ENCODE results near the gene CSGALNACT2.

CSGALNACT2 gene

DNA sequence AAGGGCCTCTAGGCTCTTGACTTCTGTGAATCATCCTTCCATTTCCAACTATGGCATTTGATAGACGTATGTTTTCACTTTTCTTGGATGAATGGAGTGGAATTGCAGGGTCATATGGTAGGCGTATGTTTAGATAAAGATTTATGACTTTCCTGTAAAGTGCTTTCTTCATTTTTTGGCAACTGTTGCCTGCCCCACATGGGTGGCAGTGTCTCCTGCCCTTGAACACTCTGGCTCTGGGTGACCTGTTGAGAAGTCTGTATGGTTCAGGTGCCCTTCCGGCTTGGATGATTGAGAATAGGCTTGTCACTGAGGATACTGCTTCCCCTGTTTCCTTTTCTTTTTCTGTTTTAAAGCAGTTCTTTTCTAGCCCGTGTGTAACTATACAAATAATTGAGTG lies 38.3 kb upstream of the CSGALNACT2 start:
- TF ChIP-seq, protein P1, sequence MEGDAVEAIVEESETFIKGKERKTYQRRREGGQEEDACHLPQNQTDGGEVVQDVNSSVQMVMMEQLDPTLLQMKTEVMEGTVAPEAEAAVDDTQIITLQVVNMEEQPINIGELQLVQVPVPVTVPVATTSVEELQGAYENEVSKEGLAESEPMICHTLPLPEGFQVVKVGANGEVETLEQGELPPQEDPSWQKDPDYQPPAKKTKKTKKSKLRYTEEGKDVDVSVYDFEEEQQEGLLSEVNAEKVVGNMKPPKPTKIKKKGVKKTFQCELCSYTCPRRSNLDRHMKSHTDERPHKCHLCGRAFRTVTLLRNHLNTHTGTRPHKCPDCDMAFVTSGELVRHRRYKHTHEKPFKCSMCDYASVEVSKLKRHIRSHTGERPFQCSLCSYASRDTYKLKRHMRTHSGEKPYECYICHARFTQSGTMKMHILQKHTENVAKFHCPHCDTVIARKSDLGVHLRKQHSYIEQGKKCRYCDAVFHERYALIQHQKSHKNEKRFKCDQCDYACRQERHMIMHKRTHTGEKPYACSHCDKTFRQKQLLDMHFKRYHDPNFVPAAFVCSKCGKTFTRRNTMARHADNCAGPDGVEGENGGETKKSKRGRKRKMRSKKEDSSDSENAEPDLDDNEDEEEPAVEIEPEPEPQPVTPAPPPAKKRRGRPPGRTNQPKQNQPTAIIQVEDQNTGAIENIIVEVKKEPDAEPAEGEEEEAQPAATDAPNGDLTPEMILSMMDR (IDR thresholded peaks at IDR 0.05; ENCODE audit: insufficient read depth, missing control alignments): no peak
- FAIRE-seq: no peak
- DNase-seq (ENCODE audit: insufficient read length, low spot score): no peak

DNA sequence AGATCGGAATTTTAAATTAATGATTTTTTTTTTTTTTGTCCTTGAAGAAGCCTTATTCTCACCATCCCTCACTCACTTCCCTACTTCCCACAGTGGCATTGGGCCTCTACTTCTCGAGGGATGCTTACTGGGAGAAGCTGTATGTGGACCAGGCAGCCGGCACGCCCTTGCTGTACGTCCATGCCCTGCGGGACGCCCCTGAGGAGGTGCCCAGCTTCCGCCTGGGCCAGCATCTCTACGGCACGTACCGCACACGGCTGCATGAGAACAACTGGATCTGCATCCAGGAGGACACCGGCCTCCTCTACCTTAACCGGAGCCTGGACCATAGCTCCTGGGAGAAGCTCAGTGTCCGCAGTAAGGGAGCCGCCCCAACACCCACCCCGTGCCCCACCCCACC lies 37.9 kb upstream of the CSGALNACT2 start:
- TF ChIP-seq, protein P1 (IDR thresholded peaks at IDR 0.05; ENCODE audit: insufficient read depth, missing control alignments): no peak
- FAIRE-seq: no peak

DNA sequence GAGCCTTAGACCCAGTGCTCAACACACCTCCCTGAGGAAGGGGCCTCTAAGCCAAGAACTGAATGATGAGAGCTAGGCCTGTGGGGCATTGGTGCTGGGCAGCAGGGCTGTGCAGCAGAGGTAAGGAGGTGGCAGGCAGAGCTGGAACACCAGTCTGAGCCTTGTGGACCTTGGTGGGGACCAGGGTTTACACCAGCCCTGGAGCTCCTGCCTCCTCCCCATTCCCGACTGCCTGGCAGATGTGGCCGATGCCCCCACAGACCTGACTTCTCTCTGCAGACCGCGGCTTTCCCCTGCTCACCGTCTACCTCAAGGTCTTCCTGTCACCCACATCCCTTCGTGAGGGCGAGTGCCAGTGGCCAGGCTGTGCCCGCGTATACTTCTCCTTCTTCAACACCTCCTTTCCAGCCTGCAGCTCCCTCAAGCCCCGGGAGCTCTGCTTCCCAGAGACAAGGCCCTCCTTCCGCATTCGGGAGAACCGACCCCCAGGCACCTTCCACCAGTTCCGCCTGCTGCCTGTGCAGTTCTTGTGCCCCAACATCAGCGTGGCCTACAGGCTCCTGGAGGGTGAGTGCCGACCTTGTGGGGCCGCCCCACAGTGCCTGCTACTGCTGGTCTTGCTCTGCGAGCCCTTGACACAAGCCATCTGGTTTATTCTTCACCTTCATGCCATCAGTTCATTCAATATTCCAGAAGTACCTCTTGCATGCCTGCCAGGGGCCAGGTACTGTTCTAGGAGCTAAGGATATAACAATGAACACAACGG lies 36.0 kb upstream of the CSGALNACT2 start:
- FAIRE-seq (no peak), DNase-seq (ENCODE audit: insufficient read length, low spot score) (no peak)
- TF ChIP-seq, protein P1 (IDR thresholded peaks at IDR 0.05; ENCODE audit: insufficient read depth, missing control alignments): no peak

More for the DNA sequence above, 37.9 kb upstream of the CSGALNACT2 start:
- DNase-seq (ENCODE audit: insufficient read length, low spot score): no peak

DNA sequence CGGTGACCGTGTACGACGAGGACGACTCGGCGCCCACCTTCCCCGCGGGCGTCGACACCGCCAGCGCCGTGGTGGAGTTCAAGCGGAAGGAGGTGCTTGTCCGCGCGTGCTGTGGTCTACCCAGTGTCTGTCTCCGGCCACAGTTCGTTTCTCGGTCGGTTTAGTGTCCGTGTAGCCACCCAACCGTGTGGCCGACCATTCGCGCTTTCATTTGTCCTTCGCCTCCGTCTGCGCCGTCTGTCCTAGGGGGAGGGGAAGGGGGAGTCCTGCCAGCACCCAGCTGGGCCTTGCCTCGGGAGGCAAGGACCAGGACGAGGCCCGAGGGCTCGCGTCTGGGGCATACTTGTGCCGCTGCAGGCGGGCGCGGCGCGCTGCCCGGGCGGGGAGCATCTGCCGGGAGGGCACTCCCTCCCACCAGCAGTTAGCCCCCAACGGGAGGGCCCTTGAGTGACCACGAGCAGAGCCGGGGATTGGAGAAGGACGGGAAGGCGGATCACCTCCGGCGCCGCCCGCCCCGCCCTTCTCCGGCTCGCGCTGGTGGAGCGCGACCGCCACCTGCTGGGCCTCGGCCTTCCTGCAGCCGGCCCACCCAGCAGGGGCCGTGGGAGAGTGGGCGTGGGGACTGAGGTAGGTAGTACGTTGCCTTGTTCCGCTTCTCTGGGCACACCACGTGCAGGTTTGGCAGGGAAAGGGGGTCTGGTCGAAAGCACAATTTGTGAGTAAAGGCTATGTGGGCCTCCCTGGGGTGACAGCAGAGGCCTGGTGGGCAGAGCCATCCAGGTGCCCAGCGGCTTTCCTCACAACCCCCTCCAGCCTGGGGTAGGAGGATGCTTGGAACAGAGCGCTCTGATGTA lies 32.9 kb upstream of the CSGALNACT2 start:
- TF ChIP-seq, protein P1 (IDR thresholded peaks at IDR 0.05; ENCODE audit: insufficient read depth, missing control alignments): peak; percentile 85
- DNase-seq (ENCODE audit: insufficient read length, low spot score) (peak; percentile 87), FAIRE-seq (no peak)

DNA sequence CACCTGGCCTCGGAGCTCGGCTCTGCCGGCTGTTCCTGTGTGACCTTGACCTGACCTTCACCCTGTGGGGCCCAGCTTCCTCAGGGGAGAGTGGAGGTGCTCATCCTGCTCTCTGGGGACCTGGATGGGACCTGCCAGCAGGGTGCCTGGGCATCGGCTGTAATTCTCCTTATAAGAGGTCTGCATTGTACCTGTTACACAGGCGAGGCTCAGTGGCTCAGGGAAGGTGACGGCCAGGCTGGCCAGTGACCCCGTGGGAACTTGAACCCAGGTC lies 32.4 kb upstream of the CSGALNACT2 start:
- TF ChIP-seq, protein P1 (IDR thresholded peaks at IDR 0.05; ENCODE audit: insufficient read depth, missing control alignments): no peak
- DNase-seq (ENCODE audit: insufficient read length, low spot score): no peak
- no peak for FAIRE-seq

DNA sequence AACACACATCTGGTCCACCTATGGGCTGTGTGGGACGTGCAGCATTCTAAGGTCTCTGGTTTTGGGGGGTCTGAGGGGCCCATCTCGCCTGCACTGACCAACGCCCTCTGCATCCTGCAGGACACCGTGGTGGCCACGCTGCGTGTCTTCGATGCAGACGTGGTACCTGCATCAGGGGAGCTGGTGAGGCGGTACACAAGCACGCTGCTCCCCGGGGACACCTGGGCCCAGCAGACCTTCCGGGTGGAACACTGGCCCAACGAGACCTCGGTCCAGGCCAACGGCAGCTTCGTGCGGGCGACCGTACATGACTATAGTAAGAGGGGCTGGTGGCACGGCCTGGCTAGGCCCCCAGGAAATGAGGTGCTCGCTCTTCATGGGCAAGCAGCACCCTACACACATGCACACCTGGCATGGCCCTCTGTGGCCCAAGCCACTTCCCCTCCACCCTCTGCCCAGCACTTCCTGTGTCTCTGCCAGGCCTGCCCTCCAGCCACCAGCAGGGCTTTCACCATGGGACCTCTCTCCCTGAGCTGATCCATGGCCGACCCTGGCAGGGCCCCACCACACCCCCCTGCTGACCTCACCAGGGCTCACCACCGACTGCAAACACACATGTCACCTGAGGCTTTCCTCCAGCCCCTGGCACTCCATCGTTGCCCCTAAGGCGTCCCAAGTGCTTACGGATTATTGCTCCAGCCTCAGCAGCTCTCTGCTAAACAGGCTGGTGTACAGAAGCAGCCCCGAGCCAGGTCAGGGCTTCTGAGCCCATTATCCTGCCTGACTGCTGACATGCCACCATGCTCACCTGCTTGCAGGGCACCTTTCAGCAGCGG lies 31.8 kb upstream of the CSGALNACT2 start:
- TF ChIP-seq, protein P1 (IDR thresholded peaks at IDR 0.05; ENCODE audit: insufficient read depth, missing control alignments): no peak
- FAIRE-seq (no peak), DNase-seq (ENCODE audit: insufficient read length, low spot score) (no peak)

All from D721Med (cell line).